Measurements from ENCODE around the gene LRSAM1.

DNA sequence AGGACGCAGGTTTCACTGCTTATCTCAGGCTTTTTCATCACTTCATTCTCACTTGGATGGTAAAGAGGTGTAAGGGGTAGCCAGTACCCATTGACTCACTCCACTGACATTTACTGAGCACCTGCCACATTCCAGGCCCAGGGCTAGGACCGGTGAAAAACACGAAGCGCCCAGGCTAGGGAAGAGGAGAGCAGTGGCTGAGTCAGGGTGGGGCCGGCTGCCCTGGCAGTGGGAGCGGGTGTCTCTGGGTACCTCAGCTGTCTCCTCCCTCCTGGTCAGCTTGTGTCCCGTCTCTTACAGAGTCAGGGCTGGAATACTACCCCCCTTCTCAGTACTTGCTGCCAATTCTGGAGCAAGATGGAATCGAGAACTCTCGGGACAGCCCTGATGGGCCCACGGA is 22.2 kb downstream of the LRSAM1 start:
- TF ChIP-seq, protein P1, sequence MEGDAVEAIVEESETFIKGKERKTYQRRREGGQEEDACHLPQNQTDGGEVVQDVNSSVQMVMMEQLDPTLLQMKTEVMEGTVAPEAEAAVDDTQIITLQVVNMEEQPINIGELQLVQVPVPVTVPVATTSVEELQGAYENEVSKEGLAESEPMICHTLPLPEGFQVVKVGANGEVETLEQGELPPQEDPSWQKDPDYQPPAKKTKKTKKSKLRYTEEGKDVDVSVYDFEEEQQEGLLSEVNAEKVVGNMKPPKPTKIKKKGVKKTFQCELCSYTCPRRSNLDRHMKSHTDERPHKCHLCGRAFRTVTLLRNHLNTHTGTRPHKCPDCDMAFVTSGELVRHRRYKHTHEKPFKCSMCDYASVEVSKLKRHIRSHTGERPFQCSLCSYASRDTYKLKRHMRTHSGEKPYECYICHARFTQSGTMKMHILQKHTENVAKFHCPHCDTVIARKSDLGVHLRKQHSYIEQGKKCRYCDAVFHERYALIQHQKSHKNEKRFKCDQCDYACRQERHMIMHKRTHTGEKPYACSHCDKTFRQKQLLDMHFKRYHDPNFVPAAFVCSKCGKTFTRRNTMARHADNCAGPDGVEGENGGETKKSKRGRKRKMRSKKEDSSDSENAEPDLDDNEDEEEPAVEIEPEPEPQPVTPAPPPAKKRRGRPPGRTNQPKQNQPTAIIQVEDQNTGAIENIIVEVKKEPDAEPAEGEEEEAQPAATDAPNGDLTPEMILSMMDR (IDR thresholded peaks at IDR 0.05) = no peak
- TF ChIP-seq POLR2A (IDR thresholded peaks at IDR 0.05) = no peak

Measured in testis (tissue), 2 donors.